ENCODE results near the gene PRR33. TPM values are rescaled to one million over a fixed set of nuclear protein-coding genes. Genes with fewer than 3 reads are reported as not detected.

PRR33 gene
- total and polyA plus RNA-seq, 5 experiments from 2014 or later, result 0.06 to 0.15 (median 0.08) TPM; not detected in 2

- Mint-ChIP-seq H3K27me3 (no peaks in the 10 kb centered on the region), H3K9me3 (no peaks in the 10 kb centered on the region), H3K4me3 (peak overlapping the region; percentile 66 to 94 (median 82)), H3K27ac (peak overlapping the region; percentile 83 to 98 (median 90)), H3K36me3 (no peaks in the 10 kb centered on the region), H3K4me1 (peaks cover 37 to 70% (median 68%) of the 10 kb centered on the region in 4 donors)
- DNase-seq, result peak in 6 of 10 donors; percentile 28 to 71 (median 46)
- ATAC-seq, result peak; percentile 60 to 62
- POLR2A ChIA-PET, result interaction anchor here (1.9 kb wide), 1 partner anchor 46 kb away, joined by 8 read pairs; the partner anchor contains the start of gene PRR33
These were observed 47.2 kb downstream of the PRR33 start for GRCh38 chr11:1844221-1845094.

- Mint-ChIP-seq H3K4me3 (peak overlapping the region in 9 of 10 donors; percentile 62 to 94 (median 81)), H3K4me1 (peaks cover 37 to 64% (median 62%) of the 10 kb centered on the region in 4 donors), H3K27ac (peak overlapping the region in 8 of 10 donors; percentile 39 to 98 (median 86)), H3K9me3 (no peaks in the 10 kb centered on the region), H3K27me3 (no peaks in the 10 kb centered on the region), H3K36me3 (no peaks in the 10 kb centered on the region)
- ATAC-seq (no peak), DNase-seq (no peak)
- POLR2A ChIA-PET, result interaction anchor here (1.9 kb wide), 1 partner anchor 47 kb away, joined by 8 read pairs; the partner anchor contains the start of gene PRR33
These were observed 47.9 kb downstream of the PRR33 start for GRCh38 chr11:1843796-1844195.

GRCh38 chr11:1843098-1843473, 48.6 kb downstream of the PRR33 start:
- Mint-ChIP-seq H3K4me1 (peaks cover 35 to 57% (median 55%) of the 10 kb centered on the region in 4 donors), H3K9me3 (no peaks in the 10 kb centered on the region), H3K27me3 (no peaks in the 10 kb centered on the region), H3K36me3 (no peaks in the 10 kb centered on the region), H3K4me3 (peak overlapping the region in 6 of 10 donors; percentile 13 to 94 (median 79)), H3K27ac (peak overlapping the region in 6 of 10 donors; percentile 22 to 98 (median 71))
- POLR2A ChIA-PET, result interaction anchor here (1.0 to 3.5 kb wide), 3 partner anchors 8 to 47 kb away, joined by 3 to 14 read pairs (median 8); partner anchors contain the start of genes LSP1 and PRR33
- DNase-seq, result no peak
- no peak for ATAC-seq

- peak overlapping the region in 1 of 10 donors; percentile 94 for H3K27ac Mint-ChIP-seq
- peak overlapping the region in 4 of 10 donors; percentile 30 to 94 (median 58) for H3K4me3 Mint-ChIP-seq
- H3K9me3 Mint-ChIP-seq, result no peaks in the 10 kb centered on the region
- POLR2A ChIA-PET, result interaction anchor here (0.6 to 3.5 kb wide), 4 partner anchors 9 to 961 kb away, joined by 3 to 14 read pairs (median 6); partner anchors contain the start of genes LSP1 and PRR33
- no peaks in the 10 kb centered on the region for H3K27me3 Mint-ChIP-seq
- DNase-seq (peak in 1 of 10 donors; percentile 1), ATAC-seq (no peak)
- H3K4me1 Mint-ChIP-seq, result peaks cover 35 to 56% (median 53%) of the 10 kb centered on the region in 4 donors
- H3K36me3 Mint-ChIP-seq, result no peaks in the 10 kb centered on the region
These were observed 49.3 kb downstream of the PRR33 start for GRCh38 chr11:1842149-1843097.

- peaks cover 34 to 50% (median 46%) of the 10 kb centered on the region in 4 donors for H3K4me1 Mint-ChIP-seq
- POLR2A ChIA-PET, result interaction anchor here (0.6 to 3.5 kb wide), 4 partner anchors 11 to 960 kb away, joined by 3 to 14 read pairs (median 4); partner anchors contain the start of gene LSP1
- no peaks in the 10 kb centered on the region for H3K9me3 Mint-ChIP-seq
- DNase-seq (peak in 1 of 10 donors; percentile 4), ATAC-seq (no peak)
- no peak overlapping the region for H3K27ac Mint-ChIP-seq
- H3K36me3 Mint-ChIP-seq, result no peaks in the 10 kb centered on the region
- no peak overlapping the region for H3K4me3 Mint-ChIP-seq
- no peaks in the 10 kb centered on the region for H3K27me3 Mint-ChIP-seq
These were observed 50.1 kb downstream of the PRR33 start for GRCh38 chr11:1841511-1842148.

GRCh38 chr11:1840780-1841480, 50.8 kb downstream of the PRR33 start:
- Mint-ChIP-seq H3K36me3 (no peaks in the 10 kb centered on the region), H3K27me3 (no peaks in the 10 kb centered on the region), H3K27ac (peak overlapping the region in 1 of 10 donors; percentile 46), H3K4me3 (no peak overlapping the region), H3K4me1 (peaks cover 31 to 43% (median 39%) of the 10 kb centered on the region in 4 donors), H3K9me3 (no peaks in the 10 kb centered on the region)
- POLR2A ChIA-PET, result interaction anchor here (0.8 to 3.5 kb wide), 4 partner anchors 8 to 42 kb away, joined by 3 to 14 read pairs (median 4); partner anchors contain the start of gene LSP1
- ATAC-seq (no peak), DNase-seq (peak in 1 of 10 donors; percentile 3)

GRCh38 chr11:1839924-1840779, 51.5 kb downstream of the PRR33 start:
- Mint-ChIP-seq H3K36me3 (no peaks in the 10 kb centered on the region), H3K4me3 (peak overlapping the region in 3 of 10 donors; percentile 7 to 47 (median 14)), H3K27ac (peak overlapping the region in 5 of 10 donors; percentile 23 to 87 (median 53)), H3K27me3 (no peaks in the 10 kb centered on the region), H3K9me3 (no peaks in the 10 kb centered on the region), H3K4me1 (peaks cover 25 to 35% (median 31%) of the 10 kb centered on the region in 4 donors)
- POLR2A ChIA-PET, result interaction anchor here (0.8 to 3.5 kb wide), 6 partner anchors 9 to 51 kb away, joined by 3 to 14 read pairs (median 4); partner anchors contain the start of gene LSP1
- DNase-seq, result peak in 1 of 10 donors; percentile 10
- no peak for ATAC-seq

- Mint-ChIP-seq H3K4me3 (peak overlapping the region in 3 of 10 donors; percentile 7 to 47 (median 14)), H3K36me3 (no peaks in the 10 kb centered on the region), H3K9me3 (no peaks in the 10 kb centered on the region), H3K27me3 (no peaks in the 10 kb centered on the region), H3K27ac (peak overlapping the region in 4 of 10 donors; percentile 23 to 87 (median 66)), H3K4me1 (peaks cover 17 to 28% (median 23%) of the 10 kb centered on the region in 4 donors)
- no peak for ATAC-seq
- DNase-seq, result no peak
- POLR2A ChIA-PET, result interaction anchor here (0.6 to 2.0 kb wide), 8 partner anchors 12 to 108 kb away, joined by 3 to 8 read pairs (median 4); partner anchors contain the start of gene LSP1
These were observed 52.3 kb downstream of the PRR33 start for GRCh38 chr11:1839204-1839923.

- no peaks in the 10 kb centered on the region for H3K36me3 Mint-ChIP-seq
- peaks cover 9 to 20% (median 16%) of the 10 kb centered on the region in 4 donors for H3K4me1 Mint-ChIP-seq
- H3K4me3 Mint-ChIP-seq, result peak within 1 kb of the TSS in 3 of 10 donors; percentile 14 to 47 (median 34)
- H3K27ac Mint-ChIP-seq, result peak within 1 kb of the TSS in 4 of 10 donors; percentile 53 to 87 (median 68)
- no peaks in the 10 kb centered on the region for H3K9me3 Mint-ChIP-seq
- DNase-seq (peak in 1 of 10 donors; percentile 5), ATAC-seq (no peak)
- POLR2A ChIA-PET, result interaction anchor here (0.8 to 2.0 kb wide), 6 partner anchors 13 to 109 kb away, joined by 3 to 8 read pairs (median 4); partner anchors contain the start of gene LSP1
- no peaks in the 10 kb centered on the region for H3K27me3 Mint-ChIP-seq
These were observed 53.1 kb downstream of the PRR33 start, which contains the start of gene TNNI2 for GRCh38 chr11:1838426-1839144. TSS of gene TNNI2 (plus strand) at chr11:1838981. CDS start at chr11:1839697, 716 bp downstream.
